Measurements from ENCODE around the gene ZFYVE21.
A peak's percentile ranks its signal among the peaks of the same experiment; 100 is the strongest.

Gene ZFYVE21

GRCh38 chr14:103676881-103677675, 38.5 kb upstream of the ZFYVE21 start:
- Histone ChIP-seq H3K4me3 (no peak overlapping the region), H3K27ac (no peak overlapping the region)
- no peak for DNase-seq (ENCODE audit: low spot score)
- TF ChIP-seq, protein P1, sequence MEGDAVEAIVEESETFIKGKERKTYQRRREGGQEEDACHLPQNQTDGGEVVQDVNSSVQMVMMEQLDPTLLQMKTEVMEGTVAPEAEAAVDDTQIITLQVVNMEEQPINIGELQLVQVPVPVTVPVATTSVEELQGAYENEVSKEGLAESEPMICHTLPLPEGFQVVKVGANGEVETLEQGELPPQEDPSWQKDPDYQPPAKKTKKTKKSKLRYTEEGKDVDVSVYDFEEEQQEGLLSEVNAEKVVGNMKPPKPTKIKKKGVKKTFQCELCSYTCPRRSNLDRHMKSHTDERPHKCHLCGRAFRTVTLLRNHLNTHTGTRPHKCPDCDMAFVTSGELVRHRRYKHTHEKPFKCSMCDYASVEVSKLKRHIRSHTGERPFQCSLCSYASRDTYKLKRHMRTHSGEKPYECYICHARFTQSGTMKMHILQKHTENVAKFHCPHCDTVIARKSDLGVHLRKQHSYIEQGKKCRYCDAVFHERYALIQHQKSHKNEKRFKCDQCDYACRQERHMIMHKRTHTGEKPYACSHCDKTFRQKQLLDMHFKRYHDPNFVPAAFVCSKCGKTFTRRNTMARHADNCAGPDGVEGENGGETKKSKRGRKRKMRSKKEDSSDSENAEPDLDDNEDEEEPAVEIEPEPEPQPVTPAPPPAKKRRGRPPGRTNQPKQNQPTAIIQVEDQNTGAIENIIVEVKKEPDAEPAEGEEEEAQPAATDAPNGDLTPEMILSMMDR (IDR thresholded peaks at IDR 0.05): no peak

GRCh38 chr14:103679351-103679750, 36.3 kb upstream of the ZFYVE21 start:
- H3K27ac ChIP-seq: peak overlapping the region; percentile 10 to 57
- H3K4me3 ChIP-seq: no peak overlapping the region
- TF ChIP-seq, protein P1 (IDR thresholded peaks at IDR 0.05): no peak
- no peak for DNase-seq (ENCODE audit: low spot score)

DNA sequence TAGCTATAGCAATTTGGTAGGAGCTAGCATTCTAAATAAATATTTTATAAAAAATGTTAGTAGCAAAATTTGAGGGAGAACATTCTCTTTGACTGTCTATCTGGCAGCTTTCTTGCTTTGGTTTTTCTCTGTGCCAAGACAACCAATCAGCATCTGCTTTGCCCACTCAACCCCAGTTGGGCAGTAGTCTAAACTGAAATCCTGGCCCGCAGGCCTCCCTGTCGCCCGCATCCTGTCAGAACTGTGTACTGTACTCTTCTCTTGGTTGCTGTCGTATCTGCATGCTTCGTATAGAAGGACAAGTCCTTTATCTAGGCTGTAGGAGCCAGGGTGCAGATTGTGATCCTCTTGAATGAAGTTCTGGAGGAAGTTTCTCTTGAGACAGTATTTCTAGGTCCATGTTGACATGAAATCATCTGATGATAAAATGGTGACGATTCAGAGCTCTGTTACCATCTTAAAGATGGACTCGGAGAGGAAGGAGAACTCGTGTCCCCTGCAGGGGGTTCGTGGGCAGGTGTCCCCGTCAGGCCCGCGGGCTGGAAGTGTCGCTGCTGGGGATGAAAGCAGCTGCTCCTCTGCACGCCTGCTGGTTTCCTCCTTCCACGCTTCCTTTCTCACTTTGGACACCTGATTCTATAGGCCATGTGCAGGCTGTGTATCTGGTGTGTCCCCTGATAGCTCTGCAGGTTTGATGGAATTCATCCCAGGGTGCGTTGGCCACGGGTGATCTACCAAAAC, 34.9 kb upstream of the ZFYVE21 start:
- Histone ChIP-seq H3K4me3 (no peak overlapping the region), H3K27ac (peak overlapping the region in 1 of 2 donors; percentile 28)
- TF ChIP-seq, protein P1 (IDR thresholded peaks at IDR 0.05): no peak
- no peak for DNase-seq (ENCODE audit: low spot score)

DNA sequence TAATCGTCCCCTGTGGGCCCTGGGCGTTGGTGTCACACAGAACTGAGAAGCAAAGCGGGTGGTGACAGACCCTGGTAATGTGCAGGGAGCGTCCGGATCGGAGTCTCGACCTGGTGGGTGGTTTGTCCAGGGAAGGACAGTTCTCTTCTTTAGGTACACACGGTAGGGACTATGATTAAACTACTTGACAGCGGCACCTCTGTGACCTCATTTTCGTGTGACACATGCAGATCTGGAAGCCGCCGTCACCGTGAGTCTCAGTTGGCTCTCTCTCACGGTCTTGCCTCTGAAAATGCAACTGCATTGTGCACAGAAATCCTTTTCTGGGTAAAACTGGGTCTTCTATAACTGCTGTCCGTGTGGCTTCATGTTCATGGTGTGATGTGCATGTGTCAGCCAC, 32.5 kb upstream of the ZFYVE21 start:
- no peak for DNase-seq (ENCODE audit: low spot score)
- TF ChIP-seq, protein P1 (IDR thresholded peaks at IDR 0.05): no peak
- H3K4me3 ChIP-seq: no peak overlapping the region
- no peak overlapping the region for H3K27ac ChIP-seq

GRCh38 chr14:103684471-103684870, 31.1 kb upstream of the ZFYVE21 start:
- Histone ChIP-seq H3K4me3 (no peak overlapping the region), H3K27ac (no peak overlapping the region)
- TF ChIP-seq, protein P1 (IDR thresholded peaks at IDR 0.05): no peak
- DNase-seq (ENCODE audit: low spot score): no peak

DNA sequence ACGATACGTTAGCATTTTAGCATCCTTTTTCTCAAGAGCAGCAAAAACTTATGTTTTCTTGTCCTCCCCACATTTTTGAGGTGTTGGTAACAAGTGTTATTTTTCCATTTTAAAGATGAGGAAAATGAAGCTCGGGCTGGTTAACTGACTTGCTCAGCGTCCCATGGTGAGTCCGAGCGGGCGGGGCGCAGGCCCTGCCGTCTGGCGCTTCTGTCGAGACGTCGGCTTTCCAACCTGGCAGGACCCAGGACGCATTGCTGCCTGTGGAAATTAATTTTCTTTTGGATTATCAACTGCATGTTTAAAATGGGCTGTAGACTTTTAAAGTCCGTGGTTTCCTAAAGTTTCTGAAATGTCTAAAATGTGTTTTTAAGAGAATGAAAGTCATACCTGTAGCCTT, 30.7 kb upstream of the ZFYVE21 start:
- Histone ChIP-seq H3K27ac (no peak overlapping the region), H3K4me3 (no peak overlapping the region)
- no peak for DNase-seq (ENCODE audit: low spot score)
- TF ChIP-seq, protein P1 (IDR thresholded peaks at IDR 0.05): no peak

All from coronary artery (tissue), 2 donors.